GM19463 (cell line): ENCODE measurements around the gene NCBP2L.
A peak's percentile ranks its signal among the peaks of the same experiment; 100 is the strongest.
"Not testable (repeated sequence)": the region's sequence is repeated elsewhere in the genome, so short reads cannot be mapped to it uniquely, and the experiment has no call there.

Source experiments
- ATAC-seq: cut with Tn5 transposase; IDR thresholded peaks from one replicate; pipeline ENCODE4 v1.9.1; 2021; ENCODE audit warnings: mild to moderate bottlenecking, moderate library complexity; ENCODE audit not compliant: unreplicated experiment

NCBP2L gene

GRCh38 chrX:107804427-107804826, 26.9 kb downstream of the NCBP2L start:
- ATAC-seq, result no peak

GRCh38 chrX:107805179-107805578, 27.6 kb downstream of the NCBP2L start:
- ATAC-seq, result no peak

GRCh38 chrX:107810053-107810452, 32.5 kb downstream of the NCBP2L start:
- not testable (repeated sequence) for ATAC-seq

DNA sequence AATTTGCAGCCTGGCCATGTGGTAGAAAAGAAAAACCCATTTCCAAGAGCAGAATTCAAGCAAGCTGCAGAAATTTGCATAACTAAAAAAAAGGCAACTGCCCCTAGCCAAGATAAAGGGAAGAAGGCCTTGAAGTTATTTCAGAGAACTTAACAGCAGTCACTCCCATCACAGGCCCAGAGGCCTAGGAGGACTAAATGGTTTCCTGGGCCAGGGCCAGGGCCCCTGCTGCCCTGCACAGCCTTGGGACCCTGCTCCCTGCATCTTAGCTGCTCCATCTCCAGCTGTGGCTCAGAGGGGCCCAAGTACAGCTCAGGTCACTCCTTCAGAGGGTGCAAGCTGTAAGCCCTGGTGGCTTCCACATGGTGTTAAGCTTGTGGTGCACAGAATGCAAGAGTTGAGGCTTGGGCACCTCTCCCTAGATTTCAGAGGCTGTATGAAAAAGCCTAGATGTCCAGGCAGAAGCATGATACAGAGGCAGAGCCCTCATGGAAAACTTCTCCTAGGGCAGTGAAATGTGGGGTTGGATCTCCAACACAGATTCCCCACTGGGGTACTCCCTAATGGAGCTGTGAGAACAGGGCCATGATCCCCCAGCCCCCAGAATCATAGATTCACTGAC, 41.5 kb downstream of the NCBP2L start:
- ATAC-seq, result no peak

DNA sequence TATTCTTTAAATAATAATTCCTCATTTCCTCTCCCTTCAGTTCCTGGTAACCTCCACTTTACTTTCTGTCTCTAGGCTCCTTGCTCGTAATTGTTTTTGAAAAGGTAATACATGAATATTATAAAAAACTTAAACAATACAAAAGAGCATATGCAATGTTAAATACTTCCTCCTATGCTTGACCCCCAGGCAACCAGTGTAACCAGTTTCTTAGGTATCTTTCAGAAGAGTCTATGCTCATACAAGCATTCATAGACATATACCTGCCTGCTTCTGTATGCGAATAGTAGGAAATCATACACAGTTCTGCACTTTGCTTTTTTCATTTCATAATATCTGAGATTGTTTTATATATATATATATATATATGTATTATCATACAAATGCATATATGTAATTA, 45.5 kb downstream of the NCBP2L start:
- no peak for ATAC-seq

DNA sequence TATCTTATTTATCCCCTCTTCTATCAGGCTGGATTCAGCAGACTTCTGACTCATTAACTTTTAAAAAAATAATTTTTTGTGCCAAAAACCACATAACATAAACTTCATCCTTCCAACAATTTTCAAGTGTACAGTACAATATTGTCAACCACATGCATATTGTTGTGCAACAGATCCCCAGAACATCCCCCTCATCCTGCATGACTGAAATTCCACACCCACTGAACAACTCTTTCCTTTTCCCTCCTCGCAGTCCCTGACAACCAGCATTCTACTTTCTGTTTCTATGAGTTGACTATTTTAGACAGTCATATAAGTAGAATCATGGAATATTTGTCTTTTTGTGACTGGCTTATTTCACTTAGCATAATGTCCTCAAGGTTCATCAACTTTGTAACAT, 45.9 kb downstream of the NCBP2L start:
- ATAC-seq, result no peak

DNA sequence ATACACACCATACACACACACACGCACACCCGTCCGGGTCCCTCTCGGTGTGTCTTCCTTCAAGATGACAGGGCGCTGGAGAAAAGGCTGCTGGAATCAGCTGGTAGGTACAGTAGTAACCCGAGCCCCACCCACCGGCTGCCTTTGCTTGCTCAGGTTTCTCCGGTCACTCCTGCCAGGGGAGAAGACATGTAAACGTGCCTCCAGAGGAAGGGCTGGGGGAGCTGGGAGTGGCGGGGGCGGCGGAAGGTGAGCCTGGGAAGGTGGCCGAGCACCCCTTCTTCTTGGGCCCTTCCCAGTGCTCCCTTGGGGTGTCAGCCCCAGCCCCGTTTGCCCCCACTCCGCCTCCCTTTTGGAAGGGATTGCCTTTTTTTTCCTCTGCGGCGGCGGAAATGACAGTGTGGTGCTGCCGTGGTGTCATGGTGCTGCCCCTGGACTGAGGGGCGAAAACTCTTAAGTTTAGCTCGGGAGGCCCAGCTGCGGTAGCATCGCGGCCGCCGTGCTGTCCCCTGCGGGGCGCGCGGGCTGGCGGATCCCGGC, 48.2 kb downstream of the NCBP2L start, which contains the start of gene MID2:
Gene MID2 (plus strand): TSS at position 169 of the 540 bp plus-strand sequence. CDS start 561 bp downstream, outside the sequence.
- ATAC-seq, result peak; percentile 41

DNA sequence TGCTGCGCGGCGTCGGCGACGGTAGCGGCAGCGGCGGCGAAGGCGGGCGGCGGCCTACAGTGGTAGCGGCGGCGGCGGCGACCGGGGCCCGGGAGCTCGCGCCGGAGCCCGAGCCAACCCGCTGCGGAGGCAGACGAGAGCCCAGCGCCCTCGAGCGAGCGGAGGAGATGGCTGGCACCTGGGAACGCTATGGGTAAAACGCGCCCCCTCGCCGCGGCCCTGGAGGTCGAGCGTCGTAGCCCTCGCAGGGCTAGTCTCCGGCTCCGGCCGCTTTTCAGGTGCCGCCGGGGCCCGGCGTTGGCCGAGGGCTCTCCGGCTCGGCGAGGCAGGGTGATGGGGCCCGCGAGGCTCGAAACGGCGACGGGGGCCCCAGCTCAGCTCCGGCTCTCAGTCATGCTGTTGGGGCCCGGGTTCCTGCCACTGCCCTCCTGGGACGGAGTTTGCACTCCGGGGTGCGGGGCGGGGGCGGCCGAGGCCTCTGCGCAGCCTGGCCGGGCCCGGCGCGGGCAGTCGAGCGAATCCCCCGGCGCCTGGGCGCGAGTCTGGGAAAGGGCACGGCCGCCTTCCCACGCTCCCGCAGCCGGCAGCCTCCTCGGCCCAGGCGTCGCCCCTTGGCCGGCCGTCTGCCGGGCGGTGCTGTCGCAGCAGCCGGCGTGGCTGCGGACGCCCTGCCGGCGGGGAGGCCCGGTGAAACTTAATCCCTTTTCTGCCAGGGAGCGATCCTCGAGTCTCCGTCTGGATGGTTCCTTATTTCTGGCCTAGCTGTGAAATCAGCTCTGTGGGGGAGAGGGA, 48.9 kb downstream of the NCBP2L start:
- peak; percentile 63 for ATAC-seq

DNA sequence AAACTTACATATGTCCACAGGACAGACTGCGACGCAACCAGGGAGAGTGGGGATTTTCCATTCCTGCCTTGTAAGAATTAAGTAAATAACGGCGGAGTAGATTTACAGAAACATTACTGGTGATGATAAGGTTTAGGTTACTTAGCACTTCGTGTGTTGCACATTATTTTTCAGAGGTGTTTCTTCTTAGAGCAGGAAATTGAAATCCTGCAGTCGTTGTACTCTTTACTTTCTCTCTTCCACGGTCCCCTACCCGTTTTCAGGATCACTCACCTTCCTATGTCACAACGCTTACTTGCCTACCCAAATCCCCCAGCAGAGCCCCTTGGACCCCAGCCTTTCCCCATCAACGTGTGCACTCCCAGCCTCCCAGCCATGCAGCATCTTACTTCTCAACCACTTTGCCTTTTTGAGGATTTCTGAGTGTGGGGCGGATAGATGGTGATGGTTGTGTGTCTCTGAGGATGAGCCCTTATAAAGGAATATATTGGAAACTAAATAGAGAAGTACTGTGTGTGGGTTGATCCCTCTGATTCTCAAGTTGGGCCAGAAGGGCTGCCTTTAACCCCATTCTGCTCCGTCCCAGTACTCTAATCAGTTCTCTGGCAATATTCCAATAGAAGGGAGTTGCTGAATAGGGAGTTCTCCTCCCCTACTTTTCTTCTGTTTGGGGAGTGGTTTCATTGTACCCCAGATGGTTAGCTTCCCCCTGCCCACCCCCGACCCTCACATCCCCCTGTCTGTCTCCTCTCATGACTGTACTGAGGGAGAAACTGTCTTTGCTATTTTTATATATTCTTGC, 49.7 kb downstream of the NCBP2L start:
- ATAC-seq, result no peak

GRCh38 chrX:107827852-107828251, 50.3 kb downstream of the NCBP2L start:
- ATAC-seq, result no peak

- no peak for ATAC-seq
Observed at GRCh38 chrX:107829878-107830277, 52.3 kb downstream of the NCBP2L start.

GRCh38 chrX:107831071-107831730, 53.7 kb downstream of the NCBP2L start:
- ATAC-seq, result no peak

DNA sequence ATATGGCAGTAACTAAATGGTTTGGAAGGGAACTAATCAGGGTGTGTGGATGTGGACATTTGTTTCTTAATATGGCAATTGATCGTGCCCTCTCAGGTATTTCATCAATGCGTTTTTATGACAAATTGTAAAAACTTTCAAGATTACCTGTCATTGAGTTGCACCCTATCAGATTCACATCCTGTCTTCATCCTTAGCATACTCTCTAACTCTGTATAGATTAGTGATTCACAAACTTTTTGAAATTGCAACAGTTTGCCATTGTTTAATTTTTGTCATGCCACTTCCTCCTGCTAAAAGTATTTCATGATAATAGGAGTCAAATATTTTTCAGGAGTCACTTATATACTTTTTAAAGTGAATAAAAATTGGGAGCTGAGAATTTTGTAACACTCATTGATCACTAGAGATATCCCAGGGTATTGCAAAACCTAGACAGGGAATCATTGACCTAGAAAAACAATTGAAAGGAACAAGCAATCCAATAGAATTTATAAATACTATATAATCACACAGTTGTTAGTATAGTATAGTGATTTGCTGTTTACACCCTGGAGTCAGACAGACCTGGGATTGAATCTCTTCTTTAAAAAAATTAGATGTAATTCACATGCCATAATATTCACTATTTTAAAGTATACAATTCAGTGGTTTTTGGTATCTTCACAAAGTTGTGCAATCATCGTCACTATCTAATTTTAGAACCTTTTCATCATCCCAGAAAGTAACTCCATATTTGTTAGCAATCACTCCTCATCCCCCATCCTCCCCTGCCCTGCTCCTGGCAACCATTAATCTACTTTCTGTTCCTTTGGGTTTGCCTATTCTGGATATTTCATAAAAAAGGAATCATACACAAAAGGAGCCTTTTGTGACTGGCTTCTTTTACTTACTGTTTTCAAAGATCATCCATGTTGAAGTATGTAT, 57.0 kb downstream of the NCBP2L start:
- ATAC-seq, result no peak

- no peak for ATAC-seq
Observed at GRCh38 chrX:107836958-107837357, 59.4 kb downstream of the NCBP2L start.

- no peak for ATAC-seq
Observed at GRCh38 chrX:107840971-107841370, 63.4 kb downstream of the NCBP2L start.

GRCh38 chrX:107842715-107843400, 65.3 kb downstream of the NCBP2L start:
- no peak for ATAC-seq
